Osteoblast (primary cell): ENCODE results near the gene NHLRC4. TPM values are rescaled to one million over a fixed set of nuclear protein-coding genes. Genes with fewer than 3 reads are reported as not detected.

Source experiments
- DNase-seq: peaks from one replicate; pipeline ENCODE4 v3.0.0; 2011; ENCODE audit warnings: low spot score, mixed read lengths; ENCODE audit not compliant: insufficient read length; ENCODE audit errors: missing footprints
- H2AFZ ChIP-seq: 2 replicates; pipeline ENCODE4 v1.6.0; 2011; ENCODE audit warnings: mild to moderate bottlenecking, low read length
- H3K27ac ChIP-seq: 2 replicates; pipeline ENCODE4 v1.5.1; 2011; ENCODE audit warnings: mild to moderate bottlenecking, low read depth, low read length, moderate library complexity
- H3K27me3 ChIP-seq: 2 replicates; pipeline ENCODE4 v1.6.0; 2012; ENCODE audit warnings: mild to moderate bottlenecking, control low read depth, inconsistent platforms, low read length, moderate library complexity; ENCODE audit not compliant: insufficient read depth
- H3K36me3 ChIP-seq: 2 replicates; pipeline ENCODE4 v1.5.1; 2011; ENCODE audit warnings: mild to moderate bottlenecking, low read length, control low read depth, moderate library complexity; ENCODE audit not compliant: insufficient read depth
- H3K4me1 ChIP-seq: 2 replicates; pipeline ENCODE4 v1.5.1; 2011; ENCODE audit warnings: mild to moderate bottlenecking, low read length, control low read depth, moderate library complexity; ENCODE audit not compliant: insufficient read depth
- H3K4me2 ChIP-seq: 2 replicates; pipeline ENCODE4 v1.6.0; 2011; ENCODE audit warnings: mild to moderate bottlenecking, low read length; ENCODE audit not compliant: insufficient read depth
- H3K4me3 ChIP-seq: fragments of 200-600 bp; sonication (generic); 3 replicates; pipeline ENCODE4 v1.5.1; 2012; ENCODE audit warnings: mild to moderate bottlenecking, low read length, inconsistent platforms; ENCODE audit not compliant: insufficient read depth
- H3K79me2 ChIP-seq: 2 replicates; pipeline ENCODE4 v1.6.0; 2012; ENCODE audit warnings: mild to moderate bottlenecking, low read length, control low read depth, inconsistent platforms; ENCODE audit not compliant: insufficient read depth
- H3K9me3 ChIP-seq: 2 replicates; pipeline ENCODE4 v1.5.1; 2011; ENCODE audit warnings: low read depth, low read length, control low read depth
- H4K20me1 ChIP-seq: 2 replicates; pipeline ENCODE4 v1.6.0; 2012; ENCODE audit warnings: mild to moderate bottlenecking, low read length, control low read depth; ENCODE audit not compliant: insufficient read depth
- total RNA-seq: library from RNA; depleted of rRNA; stranded (reverse); fragments of >200 nt; gene quantifications from 2 replicates; pipeline ENCODE4 v1.2.3, GENCODE V29; 2012
- TF ChIP-seq, protein P1 (sequence below): IDR thresholded peaks from 2 replicates; pipeline ENCODE4 v1.5.1; 2011; ENCODE audit warnings: mild to moderate bottlenecking, low read depth, low read length, moderate library complexity; ENCODE audit errors: extremely low read depth

Gene NHLRC4
- total RNA-seq, 1 donor, result 2.2 TPM

DNA sequence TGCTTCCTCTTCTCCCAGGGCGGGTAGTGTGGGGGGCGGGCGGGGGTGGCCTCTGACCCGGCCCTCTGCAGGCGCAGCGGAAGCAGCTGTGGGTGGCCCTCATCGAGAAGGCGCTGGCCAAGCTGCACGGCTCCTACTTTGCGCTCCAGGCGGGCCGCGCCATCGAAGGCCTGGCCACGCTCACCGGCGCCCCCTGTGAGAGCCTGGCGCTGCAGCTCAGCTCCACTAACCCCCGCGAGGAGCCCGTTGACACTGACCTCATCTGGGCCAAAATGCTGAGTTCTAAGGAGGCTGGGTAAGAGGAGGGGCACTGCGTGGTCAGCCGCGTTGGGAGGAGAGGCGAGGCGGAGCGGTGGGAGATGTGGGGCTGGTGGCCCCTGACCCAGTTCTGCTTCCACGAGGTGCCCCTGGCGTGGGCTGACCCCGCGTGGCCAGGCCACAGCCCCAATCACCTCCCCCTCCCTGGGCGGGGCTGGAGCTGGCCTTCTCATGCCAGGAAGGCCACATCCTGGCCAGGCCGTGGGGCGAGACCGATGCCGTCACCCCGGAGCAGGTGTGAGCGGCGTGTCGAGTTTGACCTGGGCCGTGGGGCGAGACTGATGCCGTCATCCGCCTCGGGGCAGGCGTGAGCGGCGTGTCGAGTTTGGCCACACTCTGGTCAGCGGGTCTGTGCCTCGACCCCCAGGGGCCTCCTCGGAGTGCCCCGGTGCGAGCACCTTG is 17.1 kb upstream of the NHLRC4 start:
- H2AFZ ChIP-seq, result no peak overlapping the region
- H3K4me2 ChIP-seq, result no peak overlapping the region
- no peak overlapping the region for H3K4me3 ChIP-seq
- H3K9me3 ChIP-seq, result no peaks in the 10 kb centered on the region
- no peaks in the 10 kb centered on the region for H3K27me3 ChIP-seq
- no peak for DNase-seq
- H4K20me1 ChIP-seq, result peaks cover 18% of the 10 kb centered on the region
- peaks cover 5% of the 10 kb centered on the region for H3K4me1 ChIP-seq
- TF ChIP-seq, protein P1, sequence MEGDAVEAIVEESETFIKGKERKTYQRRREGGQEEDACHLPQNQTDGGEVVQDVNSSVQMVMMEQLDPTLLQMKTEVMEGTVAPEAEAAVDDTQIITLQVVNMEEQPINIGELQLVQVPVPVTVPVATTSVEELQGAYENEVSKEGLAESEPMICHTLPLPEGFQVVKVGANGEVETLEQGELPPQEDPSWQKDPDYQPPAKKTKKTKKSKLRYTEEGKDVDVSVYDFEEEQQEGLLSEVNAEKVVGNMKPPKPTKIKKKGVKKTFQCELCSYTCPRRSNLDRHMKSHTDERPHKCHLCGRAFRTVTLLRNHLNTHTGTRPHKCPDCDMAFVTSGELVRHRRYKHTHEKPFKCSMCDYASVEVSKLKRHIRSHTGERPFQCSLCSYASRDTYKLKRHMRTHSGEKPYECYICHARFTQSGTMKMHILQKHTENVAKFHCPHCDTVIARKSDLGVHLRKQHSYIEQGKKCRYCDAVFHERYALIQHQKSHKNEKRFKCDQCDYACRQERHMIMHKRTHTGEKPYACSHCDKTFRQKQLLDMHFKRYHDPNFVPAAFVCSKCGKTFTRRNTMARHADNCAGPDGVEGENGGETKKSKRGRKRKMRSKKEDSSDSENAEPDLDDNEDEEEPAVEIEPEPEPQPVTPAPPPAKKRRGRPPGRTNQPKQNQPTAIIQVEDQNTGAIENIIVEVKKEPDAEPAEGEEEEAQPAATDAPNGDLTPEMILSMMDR, result no peak
- H3K27ac ChIP-seq, result no peak overlapping the region
- peaks cover 49% of the 10 kb centered on the region for H3K79me2 ChIP-seq
- H3K36me3 ChIP-seq, result peaks cover 9% of the 10 kb centered on the region

DNA sequence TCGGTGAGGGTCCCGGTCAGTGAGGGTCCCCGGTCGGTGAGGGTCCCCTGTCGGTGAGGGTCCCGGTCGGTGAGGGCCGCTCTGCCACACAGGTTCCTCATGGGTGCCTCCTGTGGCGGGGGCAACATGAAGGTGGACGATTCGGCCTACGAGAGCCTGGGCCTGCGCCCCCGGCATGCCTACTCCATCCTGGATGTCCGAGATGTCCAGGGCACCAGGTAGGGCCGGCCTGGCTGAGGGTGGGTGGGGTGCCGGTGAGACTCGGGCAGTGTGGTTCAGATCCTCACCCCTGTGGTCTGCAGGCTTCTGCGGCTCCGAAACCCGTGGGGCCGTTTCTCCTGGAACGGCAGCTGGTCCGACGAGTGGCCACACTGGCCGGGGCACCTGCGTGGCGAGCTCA is 15.6 kb upstream of the NHLRC4 start:
- Histone ChIP-seq H3K36me3 (peaks cover 9% of the 10 kb centered on the region), H3K4me3 (no peak overlapping the region), H2AFZ (no peak overlapping the region), H3K27me3 (no peaks in the 10 kb centered on the region), H3K4me1 (peaks cover 6% of the 10 kb centered on the region), H3K27ac (no peak overlapping the region), H4K20me1 (peaks cover 6% of the 10 kb centered on the region), H3K9me3 (no peaks in the 10 kb centered on the region), H3K79me2 (peaks cover 34% of the 10 kb centered on the region), H3K4me2 (no peak overlapping the region)
- no peak for DNase-seq
- TF ChIP-seq, protein P1, result no peak

DNA sequence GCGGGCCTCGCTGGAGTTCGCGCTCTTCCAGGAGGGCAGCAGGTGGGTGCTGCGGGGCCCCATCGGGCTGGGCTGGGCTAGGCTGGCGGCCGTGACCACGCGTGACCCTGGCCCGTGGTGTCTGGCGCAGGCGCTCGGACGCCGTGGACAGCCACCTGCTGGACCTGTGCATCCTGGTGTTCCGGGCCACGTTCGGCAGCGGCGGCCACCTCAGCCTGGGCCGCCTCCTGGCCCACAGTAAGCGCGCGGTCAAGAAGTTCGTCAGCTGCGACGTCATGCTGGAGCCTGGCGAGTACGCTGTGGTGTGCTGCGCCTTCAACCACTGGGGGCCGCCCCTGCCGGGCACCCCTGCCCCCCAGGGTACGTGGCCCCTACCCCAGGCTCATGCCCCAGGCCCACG is 14.6 kb upstream of the NHLRC4 start:
- Histone ChIP-seq H4K20me1 (no peaks in the 10 kb centered on the region), H3K4me3 (no peak overlapping the region), H3K4me1 (peaks cover 6% of the 10 kb centered on the region), H3K36me3 (peaks cover 9% of the 10 kb centered on the region), H3K27ac (no peak overlapping the region), H3K27me3 (no peaks in the 10 kb centered on the region), H3K79me2 (peaks cover 24% of the 10 kb centered on the region), H3K4me2 (no peak overlapping the region), H2AFZ (no peak overlapping the region), H3K9me3 (no peaks in the 10 kb centered on the region)
- TF ChIP-seq, protein P1, result no peak
- no peak for DNase-seq

DNA sequence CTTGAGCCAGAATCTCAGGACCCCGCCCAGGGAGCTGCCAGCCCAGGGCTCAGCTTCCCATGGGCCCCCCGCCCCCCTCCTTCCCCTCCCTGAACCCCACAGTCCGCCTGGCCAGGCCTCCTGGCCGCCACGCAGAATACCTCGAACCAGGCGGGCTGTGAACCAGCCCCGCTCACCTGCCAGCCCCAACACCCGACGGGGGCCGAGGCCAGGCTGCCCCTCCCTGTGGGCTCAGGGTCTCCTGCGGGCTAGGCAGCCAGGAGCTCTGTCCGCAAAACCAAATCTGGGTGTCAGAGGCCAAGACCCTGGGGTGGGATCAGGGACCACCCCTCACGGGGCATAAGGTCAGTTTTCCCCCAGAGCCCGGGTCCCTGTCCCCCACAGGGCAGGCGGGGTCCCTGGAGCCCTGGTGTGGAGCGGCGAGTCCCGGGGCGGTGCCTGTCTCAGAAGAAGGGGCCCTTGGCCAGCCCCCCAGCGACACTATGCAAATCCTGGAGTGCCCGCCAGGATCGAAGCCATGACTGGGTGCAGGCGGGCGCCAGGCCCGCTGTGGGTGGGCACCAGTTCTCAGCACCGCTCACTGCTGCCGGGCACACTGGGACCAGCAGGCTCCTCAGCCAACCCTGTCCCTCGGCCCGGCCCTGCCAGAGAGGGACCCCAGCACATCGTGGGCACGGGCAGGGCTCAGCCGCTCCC is 13.1 kb upstream of the NHLRC4 start:
- Histone ChIP-seq H3K27ac (no peak overlapping the region), H3K27me3 (peaks cover 4% of the 10 kb centered on the region), H3K4me2 (no peak overlapping the region), H4K20me1 (no peaks in the 10 kb centered on the region), H3K9me3 (no peaks in the 10 kb centered on the region), H2AFZ (no peak overlapping the region), H3K4me1 (peaks cover 6% of the 10 kb centered on the region), H3K36me3 (peaks cover 7% of the 10 kb centered on the region), H3K79me2 (peaks cover 12% of the 10 kb centered on the region), H3K4me3 (no peak overlapping the region)
- DNase-seq, result no peak
- TF ChIP-seq, protein P1, result no peak
